HCT116 (cell line): ENCODE results near the gene CARMIL1. TPM values are rescaled to one million over a fixed set of nuclear protein-coding genes. Genes with fewer than 3 reads are reported as not detected.

Source experiments
- ATAC-seq: fragments of 200-7000 bp; cut with Tn5 transposase; 2 replicates; pipeline ENCODE4 v1.9.1; 2020; ENCODE audit warnings: mild to moderate bottlenecking, moderate library complexity
- BruUV-seq: library from RNA; stranded (reverse); fragments of 400-500 nt; replicated peaks from 2 replicates; lab custom pipeline; 2021; lab: Mats Ljungman, UMichigan
- CTCF ChIA-PET: fragments of 300-600 bp; sonication (Branson Sonifier 250); formaldehyde crosslinking; loops from one replicate; lab custom pipeline; 2021; ENCODE audit warnings: antibody characterized with exemption; lab: Charles Lee
- POLR2A ChIA-PET: fragments of 300-600, 350-600 bp; sonication (Branson Sonifier 250); formaldehyde crosslinking; loops from one replicate; lab custom pipeline; 2021; ENCODE audit warnings: antibody characterized with exemption; lab: Charles Lee
- RAD21 ChIA-PET, 2 experiments: fragments of 300-600 bp; sonication (Branson Sonifier 250); formaldehyde crosslinking; loops; one replicate each; lab custom pipeline; 2023; ENCODE audit warnings: low total read pairs in 2 of 2; ENCODE audit not compliant: uncharacterized antibody in 2 of 2, unreplicated experiment in 2 of 2, low non-redundant PET in 1 of 2; lab: Charles Lee
- DNase-seq: peaks from one replicate; pipeline ENCODE4 v3.0.0-alpha.2; 2010; ENCODE audit warnings: low read depth, low spot score
- H2AFZ ChIP-seq: fragments of 200-600 bp; shearing (Covaris generic), sonication (generic); 2 replicates; pipeline ENCODE4 v1.6.1; 2017; ENCODE audit warnings: low read depth, mixed run types, mixed read lengths, antibody characterized with exemption, low read length; ENCODE audit not compliant: poor library complexity, severe bottlenecking
- H3K27ac ChIP-seq: 2 replicates; pipeline ENCODE4 v1.5.1; 2012; ENCODE audit warnings: low read depth, low read length
- H3K27me3 ChIP-seq: fragments of 200-600 bp; sonication (generic); 2 replicates; pipeline ENCODE4 v1.6.1; 2016; ENCODE audit warnings: mixed run types, low read length, mixed read lengths; ENCODE audit not compliant: insufficient read depth
- H3K36me3 ChIP-seq, 2 experiments: fragments of 200-500 bp in 1 of 2; fragments of 200-600 bp in 1 of 2; sonication (Bioruptor generic) in 1 of 2; sonication (generic) in 1 of 2; 2 replicates each; pipeline versions ENCODE4 v1.5.1 to v1.6.1; 2014 to 2016; ENCODE audit warnings: low read length in 2 of 2, inconsistent platforms in 1 of 2, mixed read lengths in 1 of 2, mixed run types in 1 of 2; ENCODE audit not compliant: insufficient read depth in 2 of 2, control insufficient read depth in 1 of 2
- H3K4me1 ChIP-seq, 2 experiments: fragments of 200-600 bp in 1 of 2; sonication (generic) in 1 of 2; 2 replicates each; pipeline versions ENCODE4 v1.5.1 to v1.6.1; 2012 to 2017; ENCODE audit warnings: low read length in 2 of 2, inconsistent platforms in 1 of 2, mild to moderate bottlenecking in 1 of 2, mixed read lengths in 1 of 2, mixed run types in 1 of 2, moderate library complexity in 1 of 2; ENCODE audit not compliant: insufficient read depth in 2 of 2, control insufficient read depth in 1 of 2
- H3K4me2 ChIP-seq: fragments of 200-600 bp; sonication (generic); 2 replicates; pipeline ENCODE4 v1.6.1; 2017; ENCODE audit warnings: mixed run types, low read length, mixed read lengths
- H3K4me3 ChIP-seq, 2 experiments: fragments of 200-600 bp in 1 of 2; sonication (generic) in 1 of 2; replicated peaks in 1 of 2; 2 replicates each; pipeline ENCODE4 v1.5.1; 2011 to 2016; ENCODE audit warnings: low read length in 2 of 2, control low read depth in 1 of 2, low read depth in 1 of 2, mild to moderate bottlenecking in 1 of 2, mixed read lengths in 1 of 2, mixed run types in 1 of 2
- H3K79me2 ChIP-seq: fragments of 200-600 bp; sonication (generic); 2 replicates; pipeline ENCODE4 v1.6.1; 2017; ENCODE audit warnings: mild to moderate bottlenecking, mixed run types, low read length, moderate library complexity, mixed read lengths; ENCODE audit not compliant: insufficient read depth
- H3K9ac ChIP-seq: fragments of 200-600 bp; sonication (generic); 2 replicates; pipeline ENCODE4 v1.6.1; 2016; ENCODE audit warnings: low read length, mixed read lengths
- H3K9me2 ChIP-seq: fragments of 200-600 bp; sonication (generic), shearing (Covaris generic); 2 replicates; pipeline ENCODE4 v1.6.1; 2017; ENCODE audit warnings: mixed run types, mild to moderate bottlenecking, moderate library complexity; ENCODE audit not compliant: insufficient read depth
- H3K9me3 ChIP-seq, 2 experiments: fragments of 200-500 bp in 1 of 2; fragments of 200-600 bp in 1 of 2; sonication (Bioruptor generic) in 1 of 2; sonication (generic) in 1 of 2; 2 replicates each; pipeline ENCODE4 v1.6.1; 2014 to 2017; ENCODE audit warnings: low read length in 2 of 2, mixed read lengths in 2 of 2, inconsistent platforms in 1 of 2, low read depth in 1 of 2, mild to moderate bottlenecking in 1 of 2, mixed run types in 1 of 2, moderate library complexity in 1 of 2; ENCODE audit not compliant: control insufficient read depth in 1 of 2, insufficient read depth in 1 of 2
- H4K20me1 ChIP-seq: fragments of 200-600 bp; sonication (generic), shearing (Covaris generic); 2 replicates; pipeline ENCODE4 v1.6.1; 2017; ENCODE audit warnings: mixed run types, mild to moderate bottlenecking, moderate library complexity; ENCODE audit not compliant: insufficient read depth
- ATF3 ChIP-seq: IDR thresholded peaks from 2 replicates; pipeline ENCODE4 v1.6.1; 2012
- CTCF ChIP-seq, 3 experiments: fragments of 200-600 bp in 1 of 3; sonication (generic) in 1 of 3; IDR thresholded peaks in 2 of 3; conservative IDR thresholded peaks in 1 of 3; 2 replicates each; pipeline ENCODE4 v1.5.1; 2012 to 2017; ENCODE audit warnings: low read depth in 2 of 3, low read length in 2 of 3, antibody characterized with exemption in 1 of 3, borderline replicate concordance in 1 of 3, control low read depth in 1 of 3, mild to moderate bottlenecking in 1 of 3, mixed read lengths in 1 of 3, mixed run types in 1 of 3, moderate library complexity in 1 of 3; ENCODE audit not compliant: insufficient read depth in 1 of 3
- EGR1 ChIP-seq: IDR thresholded peaks from 2 replicates; pipeline ENCODE4 v1.6.1; 2012; ENCODE audit warnings: low read depth
- ELF1 ChIP-seq: IDR thresholded peaks from 2 replicates; pipeline ENCODE4 v1.6.1; 2012; ENCODE audit warnings: low read depth, borderline replicate concordance
- FOSL1 ChIP-seq: IDR thresholded peaks from 2 replicates; pipeline ENCODE4 v1.6.1; 2012; ENCODE audit warnings: low read depth
- MAX ChIP-seq: IDR thresholded peaks from 2 replicates; pipeline ENCODE4 v1.6.1; 2012
- POLR2A ChIP-seq: IDR thresholded peaks from 2 replicates; pipeline ENCODE4 v1.7.0; 2011; ENCODE audit warnings: borderline replicate concordance; ENCODE audit not compliant: insufficient read depth, insufficient read length; ENCODE audit errors: extremely low read depth
- POLR2AphosphoS5 ChIP-seq: IDR thresholded peaks from 2 replicates; pipeline ENCODE4 v1.6.1; 2011; ENCODE audit warnings: mild to moderate bottlenecking, low read depth, low read length, moderate library complexity
- RAD21 ChIP-seq: IDR thresholded peaks from 2 replicates; pipeline ENCODE4 v1.6.1; 2012; ENCODE audit warnings: low read depth, mild to moderate bottlenecking
- SIN3A ChIP-seq: IDR thresholded peaks from 2 replicates; pipeline ENCODE4 v1.6.1; 2012; ENCODE audit warnings: low read depth
- SP1 ChIP-seq: IDR thresholded peaks from 2 replicates; pipeline ENCODE4 v1.6.1; 2012; ENCODE audit warnings: low read depth
- TCF7L2 ChIP-seq: IDR thresholded peaks from 2 replicates; pipeline ENCODE4 v1.7.0; 2011; ENCODE audit warnings: borderline replicate concordance, inconsistent platforms; ENCODE audit not compliant: insufficient read depth, insufficient read length; ENCODE audit errors: extremely low read depth
- YY1 ChIP-seq: IDR thresholded peaks from 2 replicates; pipeline ENCODE4 v1.6.1; 2011; ENCODE audit warnings: low read length, low read depth, moderate library complexity, mild to moderate bottlenecking; ENCODE audit not compliant: insufficient replicate concordance; ENCODE audit errors: extremely low read depth
- ZBTB33 ChIP-seq: IDR thresholded peaks from 2 replicates; pipeline ENCODE4 v1.6.1; 2011; ENCODE audit warnings: mild to moderate bottlenecking, low read length, moderate library complexity; ENCODE audit not compliant: insufficient replicate concordance; ENCODE audit errors: extremely low read depth
- ZFX ChIP-seq: fragments of 450-650 bp; IDR thresholded peaks from 2 replicates; pipeline ENCODE4 v1.6.1; 2017
- intact Hi-C: fragments of 100-400 bp; cut with micrococcal nuclease; formaldehyde crosslinking; loops from 2 replicates; pipeline ENCODE4 v1.10.0; 2022
- total RNA-seq: library from RNA; stranded (reverse); gene quantifications from one replicate; pipeline ENCODE4 v1.2.1, GENCODE V29; 2021; ENCODE audit not compliant: unreplicated experiment

The CARMIL1 gene
- total RNA-seq, 1 experiment from 2014 or later, result 21.7 TPM

- intact Hi-C loops, result no loop called here
- Histone ChIP-seq H3K9ac (no peak overlapping the region), H3K27ac (no peak overlapping the region), H3K9me2 (no peaks in the 10 kb centered on the region), H3K36me3 (no peaks in the 10 kb centered on the region), H3K4me3 (no peak overlapping the region), H4K20me1 (no peaks in the 10 kb centered on the region), H3K9me3 (no peaks in the 10 kb centered on the region), H3K4me1 (no peaks in the 10 kb centered on the region), H3K79me2 (no peaks in the 10 kb centered on the region), H3K4me2 (no peak overlapping the region), H2AFZ (no peak overlapping the region), H3K27me3 (peaks cover 71% of the 10 kb centered on the region)
- BruUV-seq, result no TSS peak
- TF ChIP-seq ZBTB33, result no peak
- no peak for TF ChIP-seq ELF1
- no peak for TF ChIP-seq MAX
- TF ChIP-seq POLR2A, result no peak
- TF ChIP-seq YY1, result no peak
- TF ChIP-seq FOSL1, result no peak
- no peak for TF ChIP-seq ATF3
- TF ChIP-seq EGR1, result no peak
- no peak for TF ChIP-seq SIN3A
- no peak for TF ChIP-seq RAD21
- no peak for TF ChIP-seq ZFX
- TF ChIP-seq POLR2AphosphoS5, result no peak
- no peak for TF ChIP-seq TCF7L2
- no peak for TF ChIP-seq SP1
- TF ChIP-seq CTCF (IDR thresholded peaks at IDR 0.05 in 2 of 3, conservative IDR thresholded peaks at IDR 0.05 in 1 of 3; ENCODE audit: borderline replicate concordance in 1 of 3, insufficient read depth in 1 of 3, low read depth in 2 of 3, low read length in 2 of 3), result no peak
- CTCF ChIA-PET, result no interaction called here
- POLR2A ChIA-PET, result no interaction called here
- ATAC-seq (no peak), DNase-seq (no peak)
- RAD21 ChIA-PET, result no interaction called here
Measured at GRCh38 chr6:25645916-25646315, 366.7 kb downstream of the CARMIL1 start.
